ENCODE results near the gene PIAS1.
A peak's percentile ranks its signal among the peaks of the same experiment; 100 is the strongest.

Gene PIAS1

DNA sequence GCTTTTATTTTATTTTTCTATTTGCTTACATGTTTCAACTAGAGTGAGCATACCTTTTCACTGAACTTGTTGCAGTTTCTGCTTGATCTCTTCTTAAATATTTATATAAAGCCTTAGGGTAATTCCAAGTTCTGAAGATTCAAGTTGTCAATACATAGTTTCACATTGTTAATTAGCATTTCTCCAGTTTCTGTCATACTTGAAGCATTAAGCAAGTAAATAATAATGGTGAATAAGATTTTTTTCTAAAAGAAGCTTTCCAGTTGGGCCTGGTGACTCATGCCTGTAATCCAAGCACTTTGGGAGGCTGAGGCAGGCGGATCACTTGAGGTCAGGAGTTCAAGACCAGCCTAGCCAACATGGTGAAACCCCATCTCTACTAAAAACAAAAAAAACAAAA is 97.2 kb downstream of the PIAS1 start:
- TF ChIP-seq CEBPB (IDR thresholded peaks at IDR 0.05), result no peak
- TF ChIP-seq TAF1 (IDR thresholded peaks at IDR 0.05; ENCODE audit: low read depth), result no peak
- no peak for TF ChIP-seq ZBTB7A (IDR thresholded peaks at IDR 0.05; ENCODE audit: low read depth)
- TF ChIP-seq TEAD4 (IDR thresholded peaks at IDR 0.05), result no peak
- TF ChIP-seq RAD21 (IDR thresholded peaks at IDR 0.05; ENCODE audit: low read depth), result no peak
- TF ChIP-seq EP300 (IDR thresholded peaks at IDR 0.05; ENCODE audit: borderline replicate concordance), result no peak
- TF ChIP-seq USF1 (IDR thresholded peaks at IDR 0.05), result no peak
- no peak for TF ChIP-seq FOXM1 (IDR thresholded peaks at IDR 0.05; ENCODE audit: borderline replicate concordance, low read depth)
- no peak for TF ChIP-seq CREB1 (IDR thresholded peaks at IDR 0.05; ENCODE audit: low read depth)
- no peak for TF ChIP-seq YY1 (IDR thresholded peaks at IDR 0.05; ENCODE audit: low read depth)
- TF ChIP-seq NFIC (IDR thresholded peaks at IDR 0.05), result no peak
- no peak for TF ChIP-seq REST (IDR thresholded peaks at IDR 0.05; ENCODE audit: low read depth)
- no peak for TF ChIP-seq MAX (IDR thresholded peaks at IDR 0.05)
- no peak for TF ChIP-seq TCF12 (IDR thresholded peaks at IDR 0.05; ENCODE audit: low read depth)
- no peak for TF ChIP-seq EGR1 (IDR thresholded peaks at IDR 0.05)

DNA sequence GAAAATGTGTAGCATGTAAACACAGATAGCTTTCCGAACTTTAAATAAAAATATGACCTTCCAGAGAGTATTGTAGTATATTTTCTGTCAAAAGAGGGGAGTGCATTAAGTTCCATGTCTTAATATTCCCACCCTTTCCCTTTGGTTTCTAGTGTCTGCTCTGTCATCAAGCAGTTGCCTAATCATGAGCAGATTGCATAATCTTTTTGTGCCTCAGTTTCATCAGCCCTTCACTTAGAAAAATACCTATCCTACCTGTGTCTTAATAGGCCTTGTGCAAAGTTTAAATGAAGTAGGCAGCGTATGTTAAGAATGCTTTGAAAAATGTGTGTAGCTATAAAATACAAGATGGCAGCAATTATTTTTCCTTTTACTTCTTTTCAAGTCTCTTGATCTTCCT is 98.2 kb downstream of the PIAS1 start:
- TF ChIP-seq CEBPB (IDR thresholded peaks at IDR 0.05), result peak; percentile 59; the same call in 1 of the 2 replicates
- TF ChIP-seq USF1 (IDR thresholded peaks at IDR 0.05), result no peak

GRCh38 chr15:68154923-68155559 is 100.9 kb downstream of the PIAS1 start:
- TF ChIP-seq RAD21 (IDR thresholded peaks at IDR 0.05; ENCODE audit: low read depth) (peak; percentile 88), NFIC (IDR thresholded peaks at IDR 0.05) (no peak)

- TF ChIP-seq TEAD4 (IDR thresholded peaks at IDR 0.05) (no peak), USF1 (IDR thresholded peaks at IDR 0.05) (no peak)
Measured at GRCh38 chr15:68157074-68157473, 103.0 kb downstream of the PIAS1 start.

DNA sequence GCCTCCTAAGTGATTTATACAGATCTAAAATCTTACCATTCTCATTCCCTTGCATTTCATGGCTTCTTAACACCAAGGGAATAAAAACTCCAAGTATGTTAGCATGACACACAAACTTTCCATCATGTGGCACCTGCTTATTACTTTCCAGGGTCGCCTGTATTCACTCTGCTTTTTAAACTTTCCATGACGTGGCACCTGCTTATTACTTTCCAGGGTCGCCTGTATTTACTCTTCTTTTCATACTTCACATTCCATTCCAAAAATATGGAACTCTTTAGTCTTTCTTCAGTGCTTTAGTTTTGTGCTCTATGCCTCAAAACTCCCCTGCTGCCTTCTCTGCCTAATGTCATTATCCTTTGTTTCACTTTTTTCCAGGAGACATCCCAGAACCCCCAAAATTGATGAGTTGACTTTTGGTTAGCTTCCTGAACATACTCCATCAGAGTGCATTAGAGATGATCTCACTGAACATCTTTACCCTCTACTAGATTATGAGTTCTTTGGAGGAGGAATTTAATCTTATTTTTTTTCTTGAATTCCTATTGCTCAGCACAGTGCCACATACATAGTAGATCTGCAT is 104.0 kb downstream of the PIAS1 start:
- TF ChIP-seq NFIC (IDR thresholded peaks at IDR 0.05) (no peak), CEBPB (IDR thresholded peaks at IDR 0.05) (no peak), TEAD4 (IDR thresholded peaks at IDR 0.05) (no peak), TAF1 (IDR thresholded peaks at IDR 0.05; ENCODE audit: low read depth) (no peak), EGR1 (IDR thresholded peaks at IDR 0.05) (no peak), REST (IDR thresholded peaks at IDR 0.05; ENCODE audit: low read depth) (no peak), YY1 (IDR thresholded peaks at IDR 0.05; ENCODE audit: low read depth) (no peak), CREB1 (IDR thresholded peaks at IDR 0.05; ENCODE audit: low read depth) (no peak), RAD21 (IDR thresholded peaks at IDR 0.05; ENCODE audit: low read depth) (no peak), ZBTB7A (IDR thresholded peaks at IDR 0.05; ENCODE audit: low read depth) (no peak), USF1 (IDR thresholded peaks at IDR 0.05) (no peak), MAX (IDR thresholded peaks at IDR 0.05) (no peak), FOXM1 (IDR thresholded peaks at IDR 0.05; ENCODE audit: borderline replicate concordance, low read depth) (no peak), EP300 (IDR thresholded peaks at IDR 0.05; ENCODE audit: borderline replicate concordance) (no peak), TCF12 (IDR thresholded peaks at IDR 0.05; ENCODE audit: low read depth) (no peak)

- TF ChIP-seq MAX (IDR thresholded peaks at IDR 0.05) (no peak), FOXM1 (IDR thresholded peaks at IDR 0.05; ENCODE audit: borderline replicate concordance, low read depth) (no peak), TCF12 (IDR thresholded peaks at IDR 0.05; ENCODE audit: low read depth) (no peak), YY1 (IDR thresholded peaks at IDR 0.05; ENCODE audit: low read depth) (no peak), TAF1 (IDR thresholded peaks at IDR 0.05; ENCODE audit: low read depth) (no peak), EP300 (IDR thresholded peaks at IDR 0.05; ENCODE audit: borderline replicate concordance) (no peak), TEAD4 (IDR thresholded peaks at IDR 0.05) (no peak), CEBPB (IDR thresholded peaks at IDR 0.05) (no peak), RAD21 (IDR thresholded peaks at IDR 0.05; ENCODE audit: low read depth) (no peak), CREB1 (IDR thresholded peaks at IDR 0.05; ENCODE audit: low read depth) (no peak), REST (IDR thresholded peaks at IDR 0.05; ENCODE audit: low read depth) (no peak), USF1 (IDR thresholded peaks at IDR 0.05) (no peak), EGR1 (IDR thresholded peaks at IDR 0.05) (no peak), ZBTB7A (IDR thresholded peaks at IDR 0.05; ENCODE audit: low read depth) (no peak)
Measured at GRCh38 chr15:68163191-68163590, 109.1 kb downstream of the PIAS1 start.
